Coronary artery (tissue), 2 donors: ENCODE measurements around the gene PLXNA1.

Source experiments
- DNase-seq: peaks from one replicate; pipeline ENCODE4 v3.0.0-alpha.2; 2017; ENCODE audit warnings: low spot score
- H3K27ac ChIP-seq, 2 donors: fragments of 200-600 bp; sonication (generic); one replicate each; pipeline ENCODE4 v1.5.1; 2016 to 2019
- H3K4me3 ChIP-seq: fragments of 200-600 bp; sonication (generic); 2 replicates; pipeline ENCODE4 v1.5.1; 2016; ENCODE audit warnings: mild to moderate bottlenecking, moderate library complexity
- CTCF ChIP-seq: fragments of 200-600 bp; sonication (generic); IDR thresholded peaks from one replicate; pipeline ENCODE4 v1.5.1; 2019; ENCODE audit warnings: antibody characterized with exemption

The PLXNA1 gene

GRCh38 chr3:126968391-126969390, 14.2 kb upstream of the PLXNA1 start:
- H3K4me3 ChIP-seq: no peak overlapping the region
- TF ChIP-seq CTCF: no peak
- H3K27ac ChIP-seq: no peak overlapping the region
- DNase-seq: no peak

GRCh38 chr3:126969586-126969985, 13.3 kb upstream of the PLXNA1 start:
- Histone ChIP-seq H3K27ac (no peak overlapping the region), H3K4me3 (no peak overlapping the region)
- no peak for TF ChIP-seq CTCF
- DNase-seq: no peak

GRCh38 chr3:126970101-126970500, 12.8 kb upstream of the PLXNA1 start:
- TF ChIP-seq CTCF: no peak
- no peak overlapping the region for H3K27ac ChIP-seq
- H3K4me3 ChIP-seq: no peak overlapping the region
- DNase-seq: no peak

GRCh38 chr3:126970921-126971320, 12.0 kb upstream of the PLXNA1 start:
- H3K27ac ChIP-seq: no peak overlapping the region
- no peak for TF ChIP-seq CTCF

GRCh38 chr3:126971891-126972351, 11.0 kb upstream of the PLXNA1 start:
- peak overlapping the region in 1 of 2 donors; percentile 57 for H3K27ac ChIP-seq
- H3K4me3 ChIP-seq: no peak overlapping the region
- DNase-seq: no peak
- no peak for TF ChIP-seq CTCF

More at GRCh38 chr3:126970921-126971320, 12.0 kb upstream of the PLXNA1 start:
- H3K4me3 ChIP-seq: no peak overlapping the region
- DNase-seq: no peak

GRCh38 chr3:126972866-126973265, 10.0 kb upstream of the PLXNA1 start:
- Histone ChIP-seq H3K4me3 (no peak overlapping the region), H3K27ac (peak overlapping the region in 1 of 2 donors; percentile 57)
- TF ChIP-seq CTCF: no peak
- DNase-seq: no peak

- DNase-seq: no peak
- no peak for TF ChIP-seq CTCF
- no peak overlapping the region for H3K27ac ChIP-seq
- H3K4me3 ChIP-seq: no peak overlapping the region
Measured at GRCh38 chr3:126973814-126974213, 9.1 kb upstream of the PLXNA1 start.
